HCT116 (cell line): ENCODE data around the gene DCP1A. TPM values are rescaled to one million over a fixed set of nuclear protein-coding genes. Genes with fewer than 3 reads are reported as not detected.

ENCODE experiments used
- ATAC-seq: fragments of 200-7000 bp; cut with Tn5 transposase; 2 replicates; pipeline ENCODE4 v1.9.1; 2020; ENCODE audit warnings: mild to moderate bottlenecking, moderate library complexity
- BruUV-seq: library from RNA; stranded (reverse); fragments of 400-500 nt; replicated peaks from 2 replicates; lab custom pipeline; 2021; lab: Mats Ljungman, UMichigan
- CTCF ChIA-PET: fragments of 300-600 bp; sonication (Branson Sonifier 250); formaldehyde crosslinking; loops from one replicate; lab custom pipeline; 2021; ENCODE audit warnings: antibody characterized with exemption; lab: Charles Lee
- POLR2A ChIA-PET: fragments of 300-600, 350-600 bp; sonication (Branson Sonifier 250); formaldehyde crosslinking; loops from one replicate; lab custom pipeline; 2021; ENCODE audit warnings: antibody characterized with exemption; lab: Charles Lee
- RAD21 ChIA-PET, 2 experiments: fragments of 300-600 bp; sonication (Branson Sonifier 250); formaldehyde crosslinking; loops; one replicate each; lab custom pipeline; 2023; ENCODE audit warnings: low total read pairs in 2 of 2; ENCODE audit not compliant: uncharacterized antibody in 2 of 2, unreplicated experiment in 2 of 2, low non-redundant PET in 1 of 2; lab: Charles Lee
- DNase-seq: peaks from one replicate; pipeline ENCODE4 v3.0.0-alpha.2; 2010; ENCODE audit warnings: low read depth, low spot score
- H2AFZ ChIP-seq: fragments of 200-600 bp; shearing (Covaris generic), sonication (generic); 2 replicates; pipeline ENCODE4 v1.6.1; 2017; ENCODE audit warnings: low read depth, mixed run types, mixed read lengths, antibody characterized with exemption, low read length; ENCODE audit not compliant: poor library complexity, severe bottlenecking
- H3K27ac ChIP-seq: 2 replicates; pipeline ENCODE4 v1.5.1; 2012; ENCODE audit warnings: low read depth, low read length
- H3K27me3 ChIP-seq: fragments of 200-600 bp; sonication (generic); 2 replicates; pipeline ENCODE4 v1.6.1; 2016; ENCODE audit warnings: mixed run types, low read length, mixed read lengths; ENCODE audit not compliant: insufficient read depth
- H3K36me3 ChIP-seq, 2 experiments: fragments of 200-500 bp in 1 of 2; fragments of 200-600 bp in 1 of 2; sonication (Bioruptor generic) in 1 of 2; sonication (generic) in 1 of 2; 2 replicates each; pipeline versions ENCODE4 v1.5.1 to v1.6.1; 2014 to 2016; ENCODE audit warnings: low read length in 2 of 2, inconsistent platforms in 1 of 2, mixed read lengths in 1 of 2, mixed run types in 1 of 2; ENCODE audit not compliant: insufficient read depth in 2 of 2, control insufficient read depth in 1 of 2
- H3K4me1 ChIP-seq, 2 experiments: fragments of 200-600 bp in 1 of 2; sonication (generic) in 1 of 2; 2 replicates each; pipeline versions ENCODE4 v1.5.1 to v1.6.1; 2012 to 2017; ENCODE audit warnings: low read length in 2 of 2, inconsistent platforms in 1 of 2, mild to moderate bottlenecking in 1 of 2, mixed read lengths in 1 of 2, mixed run types in 1 of 2, moderate library complexity in 1 of 2; ENCODE audit not compliant: insufficient read depth in 2 of 2, control insufficient read depth in 1 of 2
- H3K4me2 ChIP-seq: fragments of 200-600 bp; sonication (generic); 2 replicates; pipeline ENCODE4 v1.6.1; 2017; ENCODE audit warnings: mixed run types, low read length, mixed read lengths
- H3K4me3 ChIP-seq, 2 experiments: fragments of 200-600 bp in 1 of 2; sonication (generic) in 1 of 2; replicated peaks in 1 of 2; 2 replicates each; pipeline ENCODE4 v1.5.1; 2011 to 2016; ENCODE audit warnings: low read length in 2 of 2, control low read depth in 1 of 2, low read depth in 1 of 2, mild to moderate bottlenecking in 1 of 2, mixed read lengths in 1 of 2, mixed run types in 1 of 2
- H3K79me2 ChIP-seq: fragments of 200-600 bp; sonication (generic); 2 replicates; pipeline ENCODE4 v1.6.1; 2017; ENCODE audit warnings: mild to moderate bottlenecking, mixed run types, low read length, moderate library complexity, mixed read lengths; ENCODE audit not compliant: insufficient read depth
- H3K9ac ChIP-seq: fragments of 200-600 bp; sonication (generic); 2 replicates; pipeline ENCODE4 v1.6.1; 2016; ENCODE audit warnings: low read length, mixed read lengths
- H3K9me2 ChIP-seq: fragments of 200-600 bp; sonication (generic), shearing (Covaris generic); 2 replicates; pipeline ENCODE4 v1.6.1; 2017; ENCODE audit warnings: mixed run types, mild to moderate bottlenecking, moderate library complexity; ENCODE audit not compliant: insufficient read depth
- H3K9me3 ChIP-seq, 2 experiments: fragments of 200-500 bp in 1 of 2; fragments of 200-600 bp in 1 of 2; sonication (Bioruptor generic) in 1 of 2; sonication (generic) in 1 of 2; 2 replicates each; pipeline ENCODE4 v1.6.1; 2014 to 2017; ENCODE audit warnings: low read length in 2 of 2, mixed read lengths in 2 of 2, inconsistent platforms in 1 of 2, low read depth in 1 of 2, mild to moderate bottlenecking in 1 of 2, mixed run types in 1 of 2, moderate library complexity in 1 of 2; ENCODE audit not compliant: control insufficient read depth in 1 of 2, insufficient read depth in 1 of 2
- H4K20me1 ChIP-seq: fragments of 200-600 bp; sonication (generic), shearing (Covaris generic); 2 replicates; pipeline ENCODE4 v1.6.1; 2017; ENCODE audit warnings: mixed run types, mild to moderate bottlenecking, moderate library complexity; ENCODE audit not compliant: insufficient read depth
- CBX3 ChIP-seq: IDR thresholded peaks from 2 replicates; pipeline ENCODE4 v1.6.1; 2012; ENCODE audit warnings: low read depth
- CEBPB ChIP-seq: IDR thresholded peaks from 2 replicates; pipeline ENCODE4 v1.6.1; 2012; ENCODE audit warnings: low read depth
- EZH2 ChIP-seq: fragments of 200-600 bp; sonication (generic); IDR thresholded peaks from 2 replicates; pipeline ENCODE4 v1.6.1; 2017; ENCODE audit warnings: antibody characterized with exemption, mixed run types
- FOSL1 ChIP-seq: IDR thresholded peaks from 2 replicates; pipeline ENCODE4 v1.6.1; 2012; ENCODE audit warnings: low read depth
- POLR2AphosphoS5 ChIP-seq: IDR thresholded peaks from 2 replicates; pipeline ENCODE4 v1.6.1; 2011; ENCODE audit warnings: mild to moderate bottlenecking, low read depth, low read length, moderate library complexity
- SIN3A ChIP-seq: IDR thresholded peaks from 2 replicates; pipeline ENCODE4 v1.6.1; 2012; ENCODE audit warnings: low read depth
- TCF7L2 ChIP-seq: IDR thresholded peaks from 2 replicates; pipeline ENCODE4 v1.7.0; 2011; ENCODE audit warnings: borderline replicate concordance, inconsistent platforms; ENCODE audit not compliant: insufficient read depth, insufficient read length; ENCODE audit errors: extremely low read depth
- YY1 ChIP-seq: IDR thresholded peaks from 2 replicates; pipeline ENCODE4 v1.6.1; 2011; ENCODE audit warnings: low read length, low read depth, moderate library complexity, mild to moderate bottlenecking; ENCODE audit not compliant: insufficient replicate concordance; ENCODE audit errors: extremely low read depth
- intact Hi-C: fragments of 100-400 bp; cut with micrococcal nuclease; formaldehyde crosslinking; loops from 2 replicates; pipeline ENCODE4 v1.10.0; 2022
- total RNA-seq: library from RNA; stranded (reverse); gene quantifications from one replicate; pipeline ENCODE4 v1.2.1, GENCODE V29; 2021; ENCODE audit not compliant: unreplicated experiment
- TF ChIP-seq, protein P1 (sequence below): IDR thresholded peaks from 2 replicates; pipeline ENCODE4 v1.6.1; 2011; ENCODE audit warnings: mild to moderate bottlenecking, low read length, moderate library complexity; ENCODE audit not compliant: insufficient replicate concordance; ENCODE audit errors: extremely low read depth
- TF ChIP-seq, protein P2 (sequence below), 3 experiments: fragments of 200-600 bp in 1 of 3; sonication (generic) in 1 of 3; IDR thresholded peaks in 2 of 3; conservative IDR thresholded peaks in 1 of 3; 2 replicates each; pipeline ENCODE4 v1.5.1; 2012 to 2017; ENCODE audit warnings: low read depth in 2 of 3, low read length in 2 of 3, antibody characterized with exemption in 1 of 3, borderline replicate concordance in 1 of 3, control low read depth in 1 of 3, mild to moderate bottlenecking in 1 of 3, mixed read lengths in 1 of 3, mixed run types in 1 of 3, moderate library complexity in 1 of 3; ENCODE audit not compliant: insufficient read depth in 1 of 3

The DCP1A gene
- total RNA-seq, 1 experiment from 2014 or later, result 33.2 TPM

DNA sequence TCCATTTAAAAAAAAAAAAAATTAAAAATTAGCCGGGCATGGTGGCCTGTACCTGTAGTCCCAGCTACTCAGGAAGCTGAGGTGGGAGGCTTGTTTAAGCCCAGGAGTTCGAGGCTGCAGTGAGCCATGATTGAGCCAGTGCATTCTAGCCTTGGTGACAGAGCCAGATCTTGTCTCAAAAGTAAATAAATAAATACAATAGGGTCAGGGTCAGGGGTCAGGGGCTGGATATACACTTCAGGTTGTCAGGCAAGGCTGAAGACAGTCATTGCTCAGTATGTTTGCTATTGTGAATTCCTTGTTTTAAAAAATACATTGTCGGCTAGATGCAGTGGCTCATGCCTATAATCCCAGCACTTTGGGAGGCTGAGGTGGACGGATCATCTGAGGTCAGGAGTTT lies 83.4 kb downstream of the DCP1A start:
- no peaks in the 10 kb centered on the region for H3K36me3 ChIP-seq
- no peaks in the 10 kb centered on the region for H3K79me2 ChIP-seq
- no peaks in the 10 kb centered on the region for H4K20me1 ChIP-seq
- ChIA-PET CTCF (no interaction called here), POLR2A (no interaction called here), RAD21 (no interaction called here)
- no peaks in the 10 kb centered on the region for H3K9me2 ChIP-seq
- H3K9ac ChIP-seq, result no peak overlapping the region
- no peak overlapping the region for H3K4me2 ChIP-seq
- TF ChIP-seq POLR2AphosphoS5, result no peak
- TF ChIP-seq FOSL1, result no peak
- no peak for TF ChIP-seq EZH2
- TF ChIP-seq, protein P1, sequence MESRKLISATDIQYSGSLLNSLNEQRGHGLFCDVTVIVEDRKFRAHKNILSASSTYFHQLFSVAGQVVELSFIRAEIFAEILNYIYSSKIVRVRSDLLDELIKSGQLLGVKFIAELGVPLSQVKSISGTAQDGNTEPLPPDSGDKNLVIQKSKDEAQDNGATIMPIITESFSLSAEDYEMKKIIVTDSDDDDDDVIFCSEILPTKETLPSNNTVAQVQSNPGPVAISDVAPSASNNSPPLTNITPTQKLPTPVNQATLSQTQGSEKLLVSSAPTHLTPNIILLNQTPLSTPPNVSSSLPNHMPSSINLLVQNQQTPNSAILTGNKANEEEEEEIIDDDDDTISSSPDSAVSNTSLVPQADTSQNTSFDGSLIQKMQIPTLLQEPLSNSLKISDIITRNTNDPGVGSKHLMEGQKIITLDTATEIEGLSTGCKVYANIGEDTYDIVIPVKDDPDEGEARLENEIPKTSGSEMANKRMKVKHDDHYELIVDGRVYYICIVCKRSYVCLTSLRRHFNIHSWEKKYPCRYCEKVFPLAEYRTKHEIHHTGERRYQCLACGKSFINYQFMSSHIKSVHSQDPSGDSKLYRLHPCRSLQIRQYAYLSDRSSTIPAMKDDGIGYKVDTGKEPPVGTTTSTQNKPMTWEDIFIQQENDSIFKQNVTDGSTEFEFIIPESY, result no peak
- TF ChIP-seq, protein P2, sequence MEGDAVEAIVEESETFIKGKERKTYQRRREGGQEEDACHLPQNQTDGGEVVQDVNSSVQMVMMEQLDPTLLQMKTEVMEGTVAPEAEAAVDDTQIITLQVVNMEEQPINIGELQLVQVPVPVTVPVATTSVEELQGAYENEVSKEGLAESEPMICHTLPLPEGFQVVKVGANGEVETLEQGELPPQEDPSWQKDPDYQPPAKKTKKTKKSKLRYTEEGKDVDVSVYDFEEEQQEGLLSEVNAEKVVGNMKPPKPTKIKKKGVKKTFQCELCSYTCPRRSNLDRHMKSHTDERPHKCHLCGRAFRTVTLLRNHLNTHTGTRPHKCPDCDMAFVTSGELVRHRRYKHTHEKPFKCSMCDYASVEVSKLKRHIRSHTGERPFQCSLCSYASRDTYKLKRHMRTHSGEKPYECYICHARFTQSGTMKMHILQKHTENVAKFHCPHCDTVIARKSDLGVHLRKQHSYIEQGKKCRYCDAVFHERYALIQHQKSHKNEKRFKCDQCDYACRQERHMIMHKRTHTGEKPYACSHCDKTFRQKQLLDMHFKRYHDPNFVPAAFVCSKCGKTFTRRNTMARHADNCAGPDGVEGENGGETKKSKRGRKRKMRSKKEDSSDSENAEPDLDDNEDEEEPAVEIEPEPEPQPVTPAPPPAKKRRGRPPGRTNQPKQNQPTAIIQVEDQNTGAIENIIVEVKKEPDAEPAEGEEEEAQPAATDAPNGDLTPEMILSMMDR (IDR thresholded peaks at IDR 0.05 in 2 of 3, conservative IDR thresholded peaks at IDR 0.05 in 1 of 3; ENCODE audit: borderline replicate concordance in 1 of 3, insufficient read depth in 1 of 3, low read depth in 2 of 3, low read length in 2 of 3), result no peak
- TF ChIP-seq YY1, result no peak
- no peak for TF ChIP-seq CBX3
- no peak for TF ChIP-seq SIN3A
- TF ChIP-seq CEBPB, result no peak
- TF ChIP-seq TCF7L2, result no peak
- ATAC-seq, result no peak
- no TSS peak for BruUV-seq
- no peak overlapping the region for H2AFZ ChIP-seq
- no peak for DNase-seq
- H3K27ac ChIP-seq, result no peak overlapping the region
- no peak overlapping the region for H3K4me3 ChIP-seq
- no peaks in the 10 kb centered on the region for H3K9me3 ChIP-seq
- no peaks in the 10 kb centered on the region for H3K27me3 ChIP-seq
- intact Hi-C loops, result no loop called here
- peaks cover 10 to 26% of the 10 kb centered on the region in 2 experiments for H3K4me1 ChIP-seq
